Fibroblast of skin of abdomen (primary cell): ENCODE data around the gene PLOD1. TPM values are rescaled to one million over a fixed set of nuclear protein-coding genes. Genes with fewer than 3 reads are reported as not detected.
"Not testable (repeated sequence)": the region's sequence is repeated elsewhere in the genome, so short reads cannot be mapped to it uniquely, and the experiment has no call there.

Source experiments
- DNase-seq: peaks from one replicate; pipeline ENCODE4 v3.0.0-alpha.2; 2013
- polyA plus RNA-seq, 2 experiments: library from polyadenylated mRNA; unstranded; fragments of 120-200 nt; gene quantifications; one replicate each; pipeline ENCODE4 v1.2.1, GENCODE V29; 2013; ENCODE audit not compliant: insufficient read length in 2 of 2

PLOD1 gene
- 526 TPM for polyA plus RNA-seq (2013, experiment 1 of 2; ENCODE audit: insufficient read length)
- 537 TPM for polyA plus RNA-seq (2013, experiment 2 of 2; ENCODE audit: insufficient read length)

DNA sequence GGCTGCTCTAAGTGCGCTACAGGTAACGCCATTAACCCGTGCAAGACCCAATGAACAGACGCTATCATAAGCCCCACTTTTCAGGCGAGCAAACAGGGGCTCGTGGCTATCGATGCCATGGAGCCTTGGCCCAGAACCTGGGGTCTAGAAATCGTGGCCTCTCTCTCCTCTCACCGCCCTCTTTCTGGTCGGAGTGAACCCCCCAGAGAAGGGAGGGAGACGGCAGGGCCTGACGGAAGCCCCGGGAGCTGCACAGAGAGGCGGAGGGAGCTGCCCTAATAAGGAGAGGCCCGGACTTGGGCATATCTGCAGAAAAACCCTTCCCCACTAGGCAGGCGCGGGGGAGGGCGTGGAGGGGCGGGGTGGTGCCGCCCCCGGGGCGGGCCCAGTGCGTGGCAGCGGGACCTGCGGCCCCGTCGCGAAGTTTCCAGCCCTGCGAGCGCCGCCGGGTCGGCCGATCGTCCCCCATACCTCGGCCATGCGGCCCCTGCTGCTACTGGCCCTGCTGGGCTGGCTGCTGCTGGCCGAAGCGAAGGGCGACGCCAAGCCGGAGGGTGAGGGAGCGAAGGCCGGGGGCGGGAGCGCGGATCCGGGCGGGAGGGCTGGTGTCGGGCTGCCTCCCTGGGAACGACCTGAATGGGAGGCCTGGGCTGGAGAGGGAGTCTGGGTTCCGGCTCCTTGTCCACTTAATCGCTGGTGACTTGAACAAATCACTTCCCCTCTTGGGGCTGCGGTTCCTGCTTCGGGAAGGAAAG lies at the start of gene PLOD1:
Gene PLOD1 (plus strand): TSS at position 416 of the 755 bp plus-strand sequence. CDS start 63 bp downstream, at position 479.
- DNase-seq: peak; percentile 94

DNA sequence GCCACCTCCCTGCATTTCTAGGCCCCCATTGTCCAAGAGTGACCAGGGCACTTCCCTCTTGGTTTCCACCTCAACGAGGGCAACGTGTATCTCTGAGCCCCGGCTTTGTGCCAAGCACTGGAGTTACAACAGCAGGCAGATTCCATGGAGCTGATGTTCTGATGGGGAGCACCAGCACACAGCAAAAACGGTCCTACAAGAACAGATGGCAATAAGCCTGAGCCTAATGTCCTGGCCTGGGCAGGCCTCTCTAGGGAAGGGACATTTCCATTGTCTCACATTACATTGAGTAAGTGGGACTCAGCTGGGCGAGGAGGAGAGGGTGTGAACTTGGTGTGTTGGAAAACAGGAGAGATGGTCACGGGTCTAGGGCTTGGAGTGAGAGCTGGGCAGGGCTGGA lies 48.6 kb upstream of the PLOD1 start:
- DNase-seq: no peak

DNA sequence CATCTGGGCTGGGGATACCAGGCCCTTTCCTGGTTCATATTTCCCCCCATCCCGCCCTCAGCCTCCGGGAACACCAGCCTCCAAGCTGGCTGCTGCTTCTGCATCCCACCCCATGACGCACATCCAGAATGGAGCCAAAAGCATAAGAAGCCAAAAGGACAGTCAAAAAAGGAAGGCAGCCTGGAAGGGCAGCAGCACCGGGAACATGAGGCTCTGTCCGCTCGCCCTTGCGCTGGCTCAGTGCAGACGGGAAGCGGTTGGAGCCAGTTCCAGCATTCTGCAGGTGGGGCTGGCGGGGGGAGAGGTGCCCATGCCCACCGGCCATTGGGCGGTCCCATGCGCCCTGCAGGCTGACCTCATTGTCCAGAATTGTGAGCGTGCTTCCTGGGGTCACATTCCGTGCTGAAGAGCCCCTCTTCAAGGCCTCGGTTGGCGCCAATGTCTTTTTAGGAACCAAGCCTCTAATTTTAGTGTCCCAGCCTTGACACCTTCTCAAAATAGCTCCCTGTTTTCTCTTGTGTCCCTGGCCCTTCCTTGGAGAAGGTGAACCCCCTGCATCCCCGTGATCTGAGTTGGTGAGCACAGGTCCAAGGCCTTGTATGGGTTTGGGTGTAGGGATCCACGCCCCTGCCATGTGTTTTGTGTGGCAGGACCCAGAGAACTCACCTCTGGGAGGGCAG lies 47.4 kb upstream of the PLOD1 start:
- no peak for DNase-seq

DNA sequence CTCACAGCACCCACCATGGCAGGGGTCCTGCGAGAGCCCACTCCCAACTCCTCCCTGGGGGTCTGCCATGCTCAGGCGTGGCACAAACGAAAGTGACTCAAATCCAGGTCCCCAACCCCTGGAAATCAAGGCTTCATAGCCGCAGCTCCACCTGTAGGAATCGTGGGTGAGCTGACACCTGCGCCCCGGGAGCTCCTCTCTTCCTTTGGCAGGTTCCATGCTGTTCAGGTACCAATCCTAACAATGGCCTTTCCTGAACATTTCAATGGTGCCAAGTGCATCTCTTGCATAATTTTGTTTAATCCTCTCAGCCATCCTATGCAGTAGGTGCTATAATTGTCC lies 46.9 kb upstream of the PLOD1 start:
- DNase-seq: no peak

DNA sequence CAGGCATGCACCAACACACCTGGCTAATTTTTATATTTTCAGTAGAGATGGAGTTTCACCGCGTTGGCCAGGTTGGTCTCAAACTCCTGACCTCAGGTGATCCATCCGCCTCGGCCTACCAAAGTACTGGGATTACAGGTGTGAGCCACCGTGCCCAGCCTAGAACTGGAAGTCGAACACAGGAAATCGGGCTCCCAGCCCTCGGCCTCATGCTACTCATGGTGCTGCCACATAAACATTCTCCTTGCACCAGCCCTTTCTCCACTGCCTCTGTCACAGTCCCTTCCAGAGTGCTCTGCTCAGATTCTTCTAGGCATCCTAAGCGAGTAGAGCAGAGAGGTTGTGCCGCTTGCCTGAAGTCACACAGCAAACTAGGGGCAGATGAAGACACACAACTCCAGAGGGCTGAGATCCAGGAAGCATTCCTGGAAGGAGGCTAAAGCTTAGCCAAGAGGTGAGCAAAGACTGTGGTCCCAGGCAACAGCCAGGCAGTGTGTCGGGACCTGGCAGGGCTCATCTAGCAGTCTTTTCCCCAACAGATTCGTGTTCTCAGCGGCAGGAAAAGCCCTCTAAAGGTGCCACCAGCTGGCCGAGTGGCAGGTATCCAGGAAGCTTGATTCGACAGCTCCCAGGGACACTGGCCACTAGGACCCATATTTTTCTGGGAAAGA lies 46.2 kb upstream of the PLOD1 start:
- DNase-seq: no peak

DNA sequence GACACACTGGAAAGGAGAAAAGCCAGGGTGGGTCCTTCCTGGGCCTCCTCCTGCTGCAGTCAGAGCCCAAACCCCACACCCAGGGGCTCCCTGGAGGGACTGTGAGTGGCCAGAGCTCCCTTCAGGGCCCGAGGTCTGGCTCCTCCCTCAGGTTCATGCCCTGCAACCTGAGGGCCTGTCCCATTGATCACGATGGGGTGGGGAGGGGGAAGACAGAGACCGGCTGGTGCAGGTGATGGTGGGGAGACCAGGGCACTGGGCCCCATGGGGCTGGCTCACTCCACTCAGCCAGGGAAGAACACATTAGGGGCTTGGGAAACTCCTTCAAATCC lies 45.7 kb upstream of the PLOD1 start:
- DNase-seq: no peak

DNA sequence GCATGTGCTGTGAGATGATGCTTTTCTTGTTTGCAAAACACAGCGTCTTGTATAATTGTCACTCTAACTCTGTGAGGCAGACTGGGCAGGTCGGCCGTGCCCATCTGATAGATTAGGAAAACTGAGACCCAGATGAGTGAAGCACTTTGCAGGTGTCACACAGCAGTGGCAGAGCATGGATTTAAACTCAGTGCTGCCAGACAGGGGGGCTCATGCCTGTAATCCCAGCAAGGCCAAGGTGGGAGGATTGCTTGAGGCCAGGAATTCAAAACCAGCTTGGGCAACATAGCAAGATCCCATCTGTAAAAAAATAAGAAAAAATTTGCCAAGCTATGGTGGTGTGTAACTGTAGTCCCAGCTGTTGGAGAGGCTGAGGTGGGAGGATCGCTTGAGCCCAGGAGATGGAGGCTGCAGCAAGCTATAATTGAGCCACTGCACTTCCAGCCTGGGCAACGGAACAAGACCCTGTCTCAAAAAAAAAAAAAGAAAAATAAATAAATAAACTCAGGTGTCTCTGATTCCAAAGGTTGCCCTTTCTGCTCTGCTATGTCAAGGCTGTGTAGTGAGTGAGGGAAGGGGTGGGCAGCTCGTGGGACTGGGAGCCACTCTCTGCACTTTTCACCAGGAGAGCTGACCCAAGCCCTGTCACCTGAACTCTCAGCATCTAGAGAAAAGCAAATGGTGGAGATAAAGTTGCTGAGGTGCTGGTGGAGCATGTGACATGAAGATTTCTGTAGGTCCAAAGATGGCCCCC lies 42.9 kb upstream of the PLOD1 start:
- DNase-seq: no peak

DNA sequence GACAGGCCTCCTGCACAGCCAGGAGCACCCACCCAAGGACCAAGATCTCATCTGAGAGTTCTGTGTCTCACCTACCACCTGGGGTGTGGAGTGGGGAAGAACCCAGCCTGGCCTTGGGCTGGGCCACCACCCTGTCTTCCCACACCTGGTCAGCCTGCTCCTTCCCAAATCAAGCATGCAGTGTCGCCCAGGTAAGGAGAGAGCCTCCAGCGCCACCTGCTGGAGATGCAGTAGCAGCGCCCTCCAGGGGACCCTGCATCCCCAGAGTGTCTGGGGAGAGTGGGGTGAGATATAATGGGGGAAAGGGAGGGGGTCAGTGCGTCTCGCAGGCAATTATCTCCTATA lies 40.6 kb upstream of the PLOD1 start:
- DNase-seq: peak; percentile 32

DNA sequence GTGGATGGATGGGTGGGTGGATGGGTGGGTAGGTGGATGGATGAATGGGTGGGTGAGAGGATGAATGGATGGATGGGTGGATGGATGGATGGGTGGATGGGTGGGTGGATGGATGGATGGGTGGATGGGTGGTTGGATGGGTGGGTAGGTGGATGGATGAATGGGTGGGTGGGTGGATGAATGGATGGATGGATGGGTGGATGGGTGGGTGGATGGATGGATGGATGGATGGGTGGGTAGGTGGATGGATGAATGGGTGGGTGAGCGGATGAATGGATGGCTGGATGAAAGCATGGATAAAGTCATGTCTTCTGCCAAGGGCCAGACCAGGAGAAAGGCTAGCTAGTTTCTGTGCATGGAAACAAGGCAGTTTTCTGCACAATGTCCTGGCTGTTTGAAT lies 40.0 kb upstream of the PLOD1 start:
- DNase-seq: not testable (repeated sequence)

DNA sequence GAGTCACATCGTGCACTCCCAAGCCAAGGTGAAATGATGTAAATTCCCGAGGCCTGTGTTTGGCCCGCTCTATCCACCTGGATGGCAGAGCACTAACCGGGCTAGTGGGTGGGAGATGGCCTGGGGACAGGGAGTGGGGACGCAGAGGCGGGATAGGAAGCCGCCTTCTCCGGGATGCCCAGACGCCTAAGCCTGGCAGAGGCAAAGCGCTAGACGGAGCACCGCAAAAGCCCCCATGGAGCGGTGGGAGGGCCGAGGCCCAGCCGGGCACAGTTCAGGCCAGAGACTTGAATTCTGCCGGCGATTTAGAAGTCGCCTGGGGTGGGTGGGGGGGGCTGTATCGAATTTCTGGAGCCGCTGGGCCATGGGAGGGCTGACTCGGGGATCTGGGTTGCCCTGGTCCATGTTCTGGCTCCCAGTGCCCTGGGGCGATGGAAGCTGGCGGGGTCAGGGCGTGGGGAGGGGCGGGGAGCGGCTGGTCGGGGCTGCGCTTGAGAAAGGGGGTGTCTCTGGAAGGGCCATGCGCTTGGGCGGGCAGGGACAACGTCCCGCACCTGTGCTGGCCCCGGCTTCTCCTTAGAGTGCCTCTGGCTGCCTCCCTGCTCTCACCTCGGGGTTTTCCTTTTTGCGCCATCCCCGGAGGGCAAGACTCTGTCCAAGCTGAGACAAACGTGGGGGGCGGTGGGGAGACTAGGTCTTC lies 36.3 kb upstream of the PLOD1 start:
- no peak for DNase-seq

DNA sequence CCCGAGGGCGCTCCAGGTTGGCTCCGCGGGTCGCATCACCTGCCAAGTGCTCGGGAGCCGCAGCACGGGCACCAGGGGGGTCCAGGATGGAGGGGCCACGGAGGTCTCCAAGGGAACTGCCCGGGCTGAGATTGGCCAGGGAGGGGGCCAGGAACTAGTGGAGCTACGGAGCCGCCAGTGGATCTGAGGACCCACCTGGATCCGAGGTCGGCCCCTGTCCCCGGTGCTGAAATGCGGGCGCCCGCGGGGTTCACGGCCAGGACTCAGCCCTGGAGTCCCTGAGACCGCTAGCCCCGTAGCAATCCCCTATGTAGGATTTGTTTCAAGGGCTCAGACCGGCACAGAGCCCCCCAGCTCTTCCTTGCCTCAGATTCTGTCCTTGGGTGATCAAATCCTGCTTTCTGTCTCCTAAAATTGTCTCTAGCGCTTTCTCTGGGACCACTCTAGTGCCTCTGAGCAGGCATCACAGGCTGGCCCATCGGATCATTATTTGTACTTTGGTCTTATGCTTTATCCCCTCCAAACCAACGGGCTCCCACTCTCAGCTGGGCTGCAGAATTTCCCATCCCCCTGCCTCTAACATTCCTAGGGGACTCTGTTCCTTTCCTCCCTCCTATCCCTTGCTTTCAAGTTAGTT lies 35.6 kb upstream of the PLOD1 start:
- no peak for DNase-seq

DNA sequence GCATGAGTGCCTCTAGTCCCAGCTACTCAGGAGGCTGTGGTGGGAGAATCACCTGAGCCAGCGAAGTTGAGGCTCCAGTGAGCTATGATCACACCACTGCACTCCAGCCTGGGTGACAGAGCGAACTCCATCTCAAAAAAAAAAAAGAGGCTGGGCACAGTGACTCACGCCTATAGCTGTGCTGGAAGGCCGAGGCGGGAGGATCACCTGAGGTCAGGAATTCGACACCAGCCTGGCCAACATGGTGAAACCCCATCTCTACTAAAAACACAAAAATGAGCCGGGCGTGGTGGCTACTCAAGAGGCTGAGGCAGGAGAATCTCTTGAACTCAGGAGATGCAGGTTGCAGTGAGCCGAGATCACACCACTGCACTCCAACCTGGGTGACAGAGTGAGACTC lies 33.1 kb upstream of the PLOD1 start:
- DNase-seq: not testable (repeated sequence)

DNA sequence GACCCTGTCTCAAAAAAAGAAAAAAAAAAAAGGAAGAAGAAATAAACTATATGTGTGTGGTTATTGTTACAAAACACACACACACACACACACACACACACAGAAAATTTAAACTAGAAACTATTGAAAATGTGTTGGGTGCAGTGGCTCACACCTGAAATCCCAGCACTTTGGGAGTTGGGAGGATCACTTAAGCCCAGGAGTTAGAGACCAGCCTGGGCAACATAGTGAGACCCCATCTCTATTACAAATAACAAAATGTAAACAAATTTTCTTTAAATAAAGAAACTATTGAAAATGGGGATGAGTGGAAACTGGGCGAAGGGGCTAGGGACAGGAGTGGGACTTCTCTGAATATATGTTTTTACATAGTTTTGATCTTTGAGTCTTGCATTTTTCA lies 31.3 kb upstream of the PLOD1 start:
- DNase-seq: no peak

DNA sequence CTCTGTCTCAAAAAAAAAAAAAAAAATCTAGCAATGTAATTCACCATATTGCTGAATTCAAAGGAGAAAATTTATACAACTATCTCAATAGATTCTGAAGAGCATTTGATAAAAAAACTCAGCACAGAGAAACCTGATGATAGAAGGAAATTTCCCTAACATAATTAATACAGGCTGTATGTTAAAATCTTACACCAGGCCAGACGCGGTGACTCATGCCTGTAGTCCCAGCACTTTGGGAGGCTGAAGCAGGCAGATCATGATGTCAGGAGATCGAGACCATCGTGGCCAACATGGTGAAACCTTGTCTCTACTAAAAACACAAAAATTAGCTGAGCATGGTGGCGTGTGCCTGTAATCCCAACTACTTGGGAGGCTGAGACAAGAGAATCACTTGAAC lies 30.4 kb upstream of the PLOD1 start:
- peak; percentile 63 for DNase-seq

DNA sequence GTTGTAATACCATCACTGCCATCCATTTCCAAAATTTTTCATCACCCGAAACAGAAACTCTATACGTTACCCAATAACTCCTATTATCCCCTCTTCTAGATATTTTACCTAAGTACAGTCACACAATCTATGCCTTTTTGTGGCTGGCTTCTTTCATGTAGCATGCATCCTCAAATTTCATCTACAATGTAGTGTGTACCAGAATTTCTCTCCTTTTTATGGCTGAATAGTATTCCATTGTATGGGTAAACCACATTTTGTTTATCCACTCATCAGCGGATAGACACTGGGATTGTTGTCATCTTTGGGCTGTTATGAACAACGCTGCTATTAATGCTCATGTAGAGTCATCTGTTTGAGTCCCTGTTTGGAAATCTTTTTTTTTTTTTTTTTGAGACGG lies 29.5 kb upstream of the PLOD1 start:
- DNase-seq: no peak

DNA sequence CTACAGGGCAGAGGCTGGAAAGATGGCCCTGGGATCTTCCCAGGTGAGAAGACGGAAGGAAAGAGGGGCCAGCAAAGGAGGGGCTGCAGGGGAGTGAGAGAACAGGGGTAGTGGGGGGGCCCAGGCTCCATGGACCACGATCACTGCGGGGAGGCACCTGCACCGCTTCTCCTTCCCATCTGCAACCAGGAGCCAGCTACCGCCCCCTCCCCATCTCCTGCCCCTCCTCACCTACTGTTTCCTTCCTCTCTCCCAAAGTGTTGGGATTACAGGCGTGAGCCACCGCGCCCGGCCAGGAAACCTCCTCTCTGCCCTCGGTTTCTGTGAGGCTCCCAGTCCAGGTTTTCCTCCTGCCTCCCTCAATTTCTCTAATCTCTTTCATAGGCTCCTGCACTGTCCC lies 27.6 kb upstream of the PLOD1 start:
- no peak for DNase-seq

DNA sequence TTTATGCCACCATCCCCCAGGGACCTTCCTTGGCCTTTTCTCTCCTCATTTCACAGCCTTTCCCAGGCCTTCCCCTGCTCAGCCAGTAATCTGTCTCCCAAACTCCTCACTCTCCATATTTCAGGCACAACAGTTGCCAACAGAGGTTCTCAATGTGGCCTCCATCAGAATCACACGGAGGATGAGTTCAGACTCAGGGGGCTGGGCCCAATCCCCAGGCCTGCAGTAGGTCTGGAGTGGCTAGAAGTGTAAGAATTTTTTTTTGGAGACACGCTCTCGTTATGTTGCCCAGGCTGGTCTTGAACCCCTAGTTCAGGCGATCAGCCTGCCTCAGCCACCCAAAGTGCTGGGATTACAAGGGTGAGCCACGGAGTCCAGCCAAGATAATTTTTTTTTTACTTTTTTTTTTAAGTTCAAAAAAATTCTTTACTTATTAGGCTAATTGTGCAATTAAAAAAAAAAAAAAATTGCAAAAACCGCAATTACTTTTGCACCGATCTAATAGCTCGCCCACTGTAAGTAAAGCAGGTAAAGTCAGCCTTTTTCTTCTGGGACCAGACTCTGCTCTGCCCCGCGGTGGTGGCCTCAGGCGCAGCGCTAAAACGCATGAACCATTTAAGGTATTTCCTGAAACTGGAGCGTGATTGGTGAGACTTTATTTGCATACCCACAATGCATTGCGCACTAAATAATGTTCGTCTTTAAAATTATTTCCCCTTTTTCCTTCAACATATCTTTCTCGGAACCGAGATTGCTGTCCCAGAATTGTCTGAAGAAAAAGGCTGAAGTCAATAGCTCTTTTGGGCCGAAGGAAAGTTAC lies 27.0 kb upstream of the PLOD1 start:
- peak; percentile 94 for DNase-seq

DNA sequence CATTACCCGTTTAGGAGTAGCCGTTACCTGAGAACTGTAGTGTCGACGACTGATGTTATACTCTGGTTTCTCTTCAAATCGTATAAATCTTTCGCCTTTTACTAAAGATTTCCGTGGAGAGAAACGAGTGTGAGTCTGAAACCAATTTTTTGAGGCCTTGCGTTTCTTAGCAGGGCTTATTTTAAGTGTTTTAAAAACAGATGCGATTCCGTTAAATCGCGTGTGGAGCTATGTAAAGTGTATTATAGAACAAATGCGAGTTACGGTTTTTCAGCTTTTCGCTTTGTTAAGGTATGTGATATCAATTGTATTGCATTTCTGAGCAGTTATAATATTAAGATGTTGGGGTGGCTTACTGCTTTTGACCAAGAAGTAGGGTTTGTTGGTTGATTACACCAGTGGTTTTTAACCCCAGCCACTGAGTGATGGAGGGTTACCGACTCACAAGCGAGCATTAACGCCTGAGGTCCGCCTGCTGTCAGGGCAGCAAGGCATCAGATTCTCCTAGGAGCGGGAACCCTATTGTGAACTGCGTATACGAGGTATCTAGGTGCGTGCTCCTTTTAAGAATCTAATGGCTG lies 26.3 kb upstream of the PLOD1 start:
- DNase-seq: peak; percentile 100

DNA sequence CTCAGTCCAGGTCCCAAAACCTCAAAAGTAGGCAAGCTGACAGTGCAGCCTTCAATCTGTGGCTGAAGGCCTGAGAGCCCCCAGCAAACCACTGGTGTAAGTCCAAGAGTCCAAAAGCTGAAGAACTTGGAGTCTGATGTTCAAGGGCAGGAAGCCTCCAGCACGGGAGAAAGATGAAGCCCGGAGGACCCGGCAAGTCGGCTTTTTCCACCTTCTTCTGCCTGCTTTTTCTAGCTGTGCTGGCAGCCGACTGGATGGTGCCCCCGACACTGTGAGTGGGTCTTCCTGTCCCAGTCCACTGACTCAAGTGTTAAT lies 23.6 kb upstream of the PLOD1 start:
- DNase-seq: not testable (repeated sequence)

DNA sequence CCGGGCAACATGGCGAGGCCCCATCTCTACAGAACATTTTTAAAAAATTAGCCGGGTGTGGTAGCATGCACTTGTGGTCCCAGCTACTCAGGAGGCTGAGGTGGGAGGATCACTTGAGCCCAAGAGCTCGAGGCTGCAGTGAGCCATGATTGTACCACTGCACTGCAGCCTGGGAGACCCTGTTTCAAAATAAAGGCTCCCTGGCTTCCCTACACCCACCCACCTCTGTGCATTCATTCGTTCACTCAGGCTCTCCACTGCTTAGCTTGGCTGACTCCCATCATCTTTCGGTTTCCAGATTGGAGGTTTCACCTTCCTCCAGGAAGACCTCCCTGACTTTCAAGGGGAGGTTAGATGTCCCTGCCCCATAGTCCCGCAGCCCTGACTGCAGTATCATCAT lies 22.5 kb upstream of the PLOD1 start:
- DNase-seq: no peak
